ENCODE measurements around the gene KLK14. TPM values are rescaled to one million over a fixed set of nuclear protein-coding genes. Genes with fewer than 3 reads are reported as not detected.

KLK14 gene
- polyA plus RNA-seq, 1 donor (not counting 4 experiments of a cell fraction or from before 2014, with no cell fraction given): 0.05 TPM

DNA sequence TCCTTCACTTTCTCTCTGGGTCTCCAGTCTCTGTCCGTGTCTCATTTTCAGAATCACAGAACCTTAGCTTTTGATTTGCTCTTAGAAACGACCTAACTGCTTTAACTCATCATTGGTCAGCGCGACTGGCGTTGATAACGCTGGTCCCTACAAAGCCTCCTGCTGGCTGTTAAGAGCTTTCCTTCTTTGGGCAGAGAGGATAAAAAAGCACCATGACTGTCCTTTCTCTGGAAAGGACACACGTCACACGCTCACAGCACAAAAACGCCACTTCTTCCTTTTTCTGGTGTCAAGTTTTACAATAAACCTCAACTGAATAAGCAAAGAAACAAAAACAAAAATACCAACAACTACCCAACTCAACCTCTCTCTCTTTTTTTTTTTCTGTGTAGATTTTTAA is 46.2 kb downstream of the KLK14 start:
- H3K27ac ChIP-seq (ENCODE audit: control insufficient read depth, insufficient read depth, low read length): no peak overlapping the region
- H3K4me3 ChIP-seq (ENCODE audit: control insufficient read depth in 2 of 3, extremely low read depth in 1 of 3, insufficient read depth in 2 of 3, low read depth in 1 of 3, low read length in 3 of 3): no peak overlapping the region
- no peak overlapping the region for H3K4me2 ChIP-seq (ENCODE audit: control insufficient read depth, extremely low read depth, insufficient read depth, low read depth, low read length)
- no peaks in the 10 kb centered on the region for H3K9me1 ChIP-seq (ENCODE audit: control insufficient read depth, extremely low read depth, insufficient read depth, low read length)
- H3K36me3 ChIP-seq (ENCODE audit: control insufficient read depth in 2 of 2, extremely low read depth in 1 of 2, insufficient read depth in 2 of 2, low read length in 2 of 2): no peaks in the 10 kb centered on the region
- H3K9ac ChIP-seq (ENCODE audit: control insufficient read depth, extremely low read depth, insufficient read depth, low read length): no peak overlapping the region
- H3K27me3 ChIP-seq (ENCODE audit: control insufficient read depth, extremely low read depth, insufficient read depth, low read length): peaks cover 3% of the 10 kb centered on the region
- no peaks in the 10 kb centered on the region for H3K9me3 ChIP-seq (ENCODE audit: control insufficient read depth, low read depth, low read length)
- DNase-seq (ENCODE audit: low read depth, low spot score) (no peak), FAIRE-seq (no peak)
- TF ChIP-seq EZH2 (IDR thresholded peaks at IDR 0.05; ENCODE audit: low read length): no peak
- TF ChIP-seq, protein P1, sequence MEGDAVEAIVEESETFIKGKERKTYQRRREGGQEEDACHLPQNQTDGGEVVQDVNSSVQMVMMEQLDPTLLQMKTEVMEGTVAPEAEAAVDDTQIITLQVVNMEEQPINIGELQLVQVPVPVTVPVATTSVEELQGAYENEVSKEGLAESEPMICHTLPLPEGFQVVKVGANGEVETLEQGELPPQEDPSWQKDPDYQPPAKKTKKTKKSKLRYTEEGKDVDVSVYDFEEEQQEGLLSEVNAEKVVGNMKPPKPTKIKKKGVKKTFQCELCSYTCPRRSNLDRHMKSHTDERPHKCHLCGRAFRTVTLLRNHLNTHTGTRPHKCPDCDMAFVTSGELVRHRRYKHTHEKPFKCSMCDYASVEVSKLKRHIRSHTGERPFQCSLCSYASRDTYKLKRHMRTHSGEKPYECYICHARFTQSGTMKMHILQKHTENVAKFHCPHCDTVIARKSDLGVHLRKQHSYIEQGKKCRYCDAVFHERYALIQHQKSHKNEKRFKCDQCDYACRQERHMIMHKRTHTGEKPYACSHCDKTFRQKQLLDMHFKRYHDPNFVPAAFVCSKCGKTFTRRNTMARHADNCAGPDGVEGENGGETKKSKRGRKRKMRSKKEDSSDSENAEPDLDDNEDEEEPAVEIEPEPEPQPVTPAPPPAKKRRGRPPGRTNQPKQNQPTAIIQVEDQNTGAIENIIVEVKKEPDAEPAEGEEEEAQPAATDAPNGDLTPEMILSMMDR (optimal IDR thresholded peaks at IDR 0.05 in 1 of 3, IDR thresholded peaks at IDR 0.05 in 1 of 3, conservative IDR thresholded peaks at IDR 0.05 in 1 of 3; ENCODE audit: extremely low read depth in 1 of 3, insufficient read depth in 2 of 3, low read length in 3 of 3): no peak
- no peaks in the 10 kb centered on the region for H4K20me1 ChIP-seq (ENCODE audit: control insufficient read depth, extremely low read depth, insufficient read depth, low read length)
- H3K4me1 ChIP-seq (ENCODE audit: control insufficient read depth, extremely low read depth, insufficient read depth, low read length): peaks cover 2% of the 10 kb centered on the region
- dilution Hi-C loops (cut with MboI; ENCODE audit: extremely low pct_ligation_motif_present, low sequenced_read_pairs): no loop called here
- H3K79me2 ChIP-seq (ENCODE audit: control insufficient read depth, insufficient read depth, low read length): no peaks in the 10 kb centered on the region
- H2AFZ ChIP-seq (ENCODE audit: control insufficient read depth, low read length): no peak overlapping the region

DNA sequence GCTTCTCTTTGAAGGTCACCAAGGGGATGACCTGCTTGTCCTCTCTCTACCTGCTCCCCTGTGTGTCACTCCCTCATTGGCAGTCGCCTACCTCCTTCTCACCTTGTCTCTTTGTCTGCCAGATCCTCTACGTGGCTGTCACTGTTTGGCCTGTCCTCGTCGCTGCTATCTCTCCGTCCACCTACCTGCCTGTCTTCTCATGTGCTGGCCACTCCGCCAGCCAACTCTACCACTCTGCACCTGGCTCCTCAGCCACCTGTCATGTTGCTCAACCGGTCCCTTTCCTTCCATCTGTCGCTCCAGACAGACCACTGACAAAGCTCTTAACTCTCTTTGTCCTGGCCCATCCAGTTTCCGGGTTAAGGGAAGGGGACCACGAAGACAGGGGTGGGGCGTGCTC is 48.0 kb downstream of the KLK14 start, which contains the start of gene KLK12:
Gene KLK12 (minus strand): TSS at position 299 of the 400 bp plus-strand sequence. CDS start 381 bp downstream, outside the sequence.
- Histone ChIP-seq H3K9me3 (ENCODE audit: control insufficient read depth, low read depth, low read length) (no peaks in the 10 kb centered on the region), H3K9me1 (ENCODE audit: control insufficient read depth, extremely low read depth, insufficient read depth, low read length) (no peaks in the 10 kb centered on the region), H4K20me1 (ENCODE audit: control insufficient read depth, extremely low read depth, insufficient read depth, low read length) (no peaks in the 10 kb centered on the region), H3K27me3 (ENCODE audit: control insufficient read depth, extremely low read depth, insufficient read depth, low read length) (peaks cover 3% of the 10 kb centered on the region), H3K36me3 (ENCODE audit: control insufficient read depth in 2 of 2, extremely low read depth in 1 of 2, insufficient read depth in 2 of 2, low read length in 2 of 2) (no peaks in the 10 kb centered on the region), H3K4me2 (ENCODE audit: control insufficient read depth, extremely low read depth, insufficient read depth, low read depth, low read length) (no peak within 1 kb of the TSS), H3K4me3 (ENCODE audit: control insufficient read depth in 2 of 3, extremely low read depth in 1 of 3, insufficient read depth in 2 of 3, low read depth in 1 of 3, low read length in 3 of 3) (no peak within 1 kb of the TSS), H3K27ac (ENCODE audit: control insufficient read depth, insufficient read depth, low read length) (no peak within 1 kb of the TSS), H2AFZ (ENCODE audit: control insufficient read depth, low read length) (no peak within 1 kb of the TSS), H3K9ac (ENCODE audit: control insufficient read depth, extremely low read depth, insufficient read depth, low read length) (no peak within 1 kb of the TSS), H3K79me2 (ENCODE audit: control insufficient read depth, insufficient read depth, low read length) (no peaks in the 10 kb centered on the region), H3K4me1 (ENCODE audit: control insufficient read depth, extremely low read depth, insufficient read depth, low read length) (peaks cover 2% of the 10 kb centered on the region)
- dilution Hi-C loops (cut with MboI; ENCODE audit: extremely low pct_ligation_motif_present, low sequenced_read_pairs): no loop called here
- FAIRE-seq: no peak
- DNase-seq (ENCODE audit: low read depth, low spot score): no peak
- no peak for TF ChIP-seq EZH2 (IDR thresholded peaks at IDR 0.05; ENCODE audit: low read length)
- TF ChIP-seq, protein P1 (optimal IDR thresholded peaks at IDR 0.05 in 1 of 3, IDR thresholded peaks at IDR 0.05 in 1 of 3, conservative IDR thresholded peaks at IDR 0.05 in 1 of 3; ENCODE audit: extremely low read depth in 1 of 3, insufficient read depth in 2 of 3, low read length in 3 of 3): no peak
